HepG2 (cell line): ENCODE results near the gene KCNB1. TPM values are rescaled to one million over a fixed set of nuclear protein-coding genes. Genes with fewer than 3 reads are reported as not detected.

ENCODE experiments used
- ATAC-seq: fragments of 200-7000 bp; cut with Tn5 transposase; 3 replicates; pipeline ENCODE4 v1.9.1; 2020; ENCODE audit warnings: mild to moderate bottlenecking, moderate library complexity
- BruUV-seq: library from RNA; stranded (reverse); fragments of 400-500 nt; replicated peaks from 2 replicates; lab custom pipeline; 2021; lab: Mats Ljungman, UMichigan
- CTCF ChIA-PET: fragments of 300-600 bp; formaldehyde crosslinking; extraction: SDS; loops from one replicate; lab custom pipeline; 2021; ENCODE audit warnings: low total read pairs, inconsistent platforms, low intra/inter-chr PET ratio; lab: Yijun Ruan, JAX
- POLR2A ChIA-PET: fragments of 350-600 bp; sonication (Branson Sonifier 250); formaldehyde crosslinking; loops from one replicate; lab custom pipeline; 2020; ENCODE audit warnings: antibody characterized with exemption, inconsistent platforms; lab: Yijun Ruan, JAX
- DNase-seq: peaks from one replicate; pipeline ENCODE4 v3.0.0-alpha.2; 2015; ENCODE audit warnings: low spot score
- FAIRE-seq: peaks from 3 replicates; lab custom pipeline; 2011; peaks lifted over from hg19 to GRCh38; lab: Jason Lieb, UNC
- H2AFZ ChIP-seq: one replicate; pipeline ENCODE4 v1.6.1; 2011; ENCODE audit warnings: low read length, inconsistent platforms
- H3K27ac ChIP-seq: fragments of 300-600 bp; 3 replicates; pipeline ENCODE4 v1.8.0; 2011; ENCODE audit warnings: mixed run types, mild to moderate bottlenecking, mixed read lengths, low read length, inconsistent platforms; ENCODE audit not compliant: insufficient read depth; ENCODE audit errors: extremely low read length
- H3K27me3 ChIP-seq, 2 experiments: fragments of 200-600 bp in 1 of 2; 2 replicates in 1 of 2; 3 replicates in 1 of 2; pipeline versions ENCODE4 v1.6.0 to v1.8.0; 2011; ENCODE audit warnings: low read length in 2 of 2, mild to moderate bottlenecking in 2 of 2, moderate library complexity in 2 of 2, inconsistent platforms in 1 of 2; ENCODE audit not compliant: insufficient read depth in 2 of 2, control insufficient read depth in 1 of 2
- H3K36me3 ChIP-seq, 2 experiments: fragments of 200-600 bp in 1 of 2; replicated peaks in 1 of 2; 2 replicates in 1 of 2; 3 replicates in 1 of 2; pipeline versions ENCODE4 v1.5.1 to v1.8.0; 2011; ENCODE audit warnings: low read length in 2 of 2, inconsistent platforms in 1 of 2; ENCODE audit not compliant: insufficient read depth in 2 of 2, control insufficient read depth in 1 of 2
- H3K4me1 ChIP-seq: 2 replicates; pipeline ENCODE4 v1.5.1; 2012; ENCODE audit warnings: low read length, inconsistent platforms; ENCODE audit not compliant: insufficient read depth
- H3K4me2 ChIP-seq: 2 replicates; pipeline ENCODE4 v1.6.0; 2011; ENCODE audit warnings: low read depth, low read length, inconsistent platforms
- H3K4me3 ChIP-seq, 3 experiments: fragments of 200-600 bp in 1 of 3; sonication (generic), shearing (Covaris generic) in 1 of 3; replicated peaks in 1 of 3; 2 replicates each; pipeline ENCODE4 v1.5.1; 2011 to 2016; ENCODE audit warnings: low read length in 3 of 3, inconsistent platforms in 2 of 3, low read depth in 2 of 3, mild to moderate bottlenecking in 2 of 3, control low read depth in 1 of 3, mixed read lengths in 1 of 3; ENCODE audit not compliant: insufficient read depth in 1 of 3
- H3K79me2 ChIP-seq: one replicate; pipeline ENCODE4 v1.6.1; 2011; ENCODE audit warnings: low read length, inconsistent platforms; ENCODE audit not compliant: insufficient read depth
- H3K9ac ChIP-seq: 2 replicates; pipeline ENCODE4 v1.6.0; 2011; ENCODE audit warnings: mild to moderate bottlenecking, low read depth, low read length, inconsistent platforms; ENCODE audit not compliant: insufficient read depth
- H3K9me3 ChIP-seq: 2 replicates; pipeline ENCODE4 v1.5.1; 2012; ENCODE audit warnings: mild to moderate bottlenecking, low read length
- H4K20me1 ChIP-seq: 2 replicates; pipeline ENCODE4 v1.6.0; 2011; ENCODE audit warnings: inconsistent platforms, mild to moderate bottlenecking, low read length, moderate library complexity; ENCODE audit not compliant: insufficient read depth
- MAFF ChIP-seq: IDR thresholded peaks from 2 replicates; pipeline ENCODE4 v1.6.1; 2011; ENCODE audit warnings: low read depth, low read length, improper control_type of control experiment
- MAFK ChIP-seq, 2 experiments: IDR thresholded peaks in 1 of 2; conservative IDR thresholded peaks in 1 of 2; 2 replicates each; pipeline ENCODE4 v1.6.1; 2011; ENCODE audit warnings: improper control_type of control experiment in 2 of 2, low read length in 2 of 2
- RBM39 ChIP-seq: fragments of 200-400 bp; formaldehyde crosslinking; IDR thresholded peaks from one replicate; pipeline ENCODE4 v1.6.1; 2018; ENCODE audit warnings: antibody characterized with exemption, mild to moderate bottlenecking, low read depth, low read length; ENCODE audit not compliant: poor library complexity, severe bottlenecking
- ZFP90 ChIP-seq: sonication (generic); formaldehyde crosslinking; IDR thresholded peaks from 2 replicates; pipeline ENCODE4 v1.8.0; 2022; ENCODE audit warnings: missing genetic modification reagents, mild to moderate bottlenecking, inconsistent platforms, borderline replicate concordance
- ZNF230 ChIP-seq: sonication (generic); formaldehyde crosslinking; IDR thresholded peaks from 2 replicates; pipeline ENCODE4 v1.4.0; 2020; ENCODE audit warnings: mild to moderate bottlenecking, missing genetic modification reagents
- WGBS: methylation state at CpG from one replicate; pipeline ENCODE4 v1.1.6; 2017; ENCODE audit warnings: low lambda C conversion rate; 5-methylcytosine and 5-hydroxymethylcytosine counted together
- in situ Hi-C: cut with HindIII; loops from 2 replicates; pipeline ENCODE4 v1.10.0; 2017; ENCODE audit warnings: low pct_unique_long_range_greater_than_20kb; ENCODE audit not compliant: extremely low pct_ligation_motif_present
- intact Hi-C: fragments of 100-400 bp; cut with micrococcal nuclease; formaldehyde crosslinking; loops from one replicate; pipeline ENCODE4 v1.10.0; 2022; ENCODE audit not compliant: unreplicated experiment
- polyA plus RNA-seq, 8 experiments: library from polyadenylated mRNA; depleted of rRNA in 3 of 8; stranded (reverse) in 7 of 8; unstranded in 1 of 8; fragments of >200 nt; fragmentation: Illumina TruSeq in 4 of 8; extraction: Trizol in 4 of 8; gene quantifications; 2 replicates each; pipeline versions ENCODE4 v1.2.1 to v1.2.3, GENCODE V29; 2011 to 2016; ENCODE audit warnings: low read depth in 4 of 8, missing spikeins in 1 of 8, mixed read lengths in 1 of 8; ENCODE audit not compliant: insufficient read depth in 1 of 8
- total RNA-seq, 5 experiments: library from RNA; depleted of rRNA; stranded (reverse); fragments of >200 nt; fragmentation: Illumina TruSeq; extraction: Trizol; gene quantifications; 2 replicates each; pipeline ENCODE4 v1.2.3, GENCODE V29; 2016; ENCODE audit warnings: low read depth in 1 of 5

The KCNB1 gene
- total and polyA plus RNA-seq, 2 of the 13 experiments (the other 11 are each of a cell fraction or from before 2014, with no cell fraction given) = 0.02 TPM; not detected in 1

GRCh38 chr20:49521356-49521755 lies 38.9 kb upstream of the KCNB1 start:
- no peak overlapping the region for H3K4me3 ChIP-seq
- H3K4me1 ChIP-seq = no peaks in the 10 kb centered on the region
- no peaks in the 10 kb centered on the region for H3K9me3 ChIP-seq
- H3K27me3 ChIP-seq = peaks cover 2 to 23% of the 10 kb centered on the region in 2 experiments; a peak in 2 of 5 replicates
- FAIRE-seq = no peak
- H3K36me3 ChIP-seq = no peaks in the 10 kb centered on the region
- no peaks in the 10 kb centered on the region for H3K79me2 ChIP-seq
- H4K20me1 ChIP-seq = no peaks in the 10 kb centered on the region
- DNase-seq = no peak
- no peak overlapping the region for H3K4me2 ChIP-seq
- CTCF ChIA-PET = no interaction called here
- POLR2A ChIA-PET = interaction anchor here (1.0 kb wide), 1 partner anchor 14 kb away, joined by 3 read pairs; no protein-coding TSS in a partner anchor
- in situ Hi-C loops = no loop called here
- intact Hi-C loops = no loop called here
- BruUV-seq = no TSS peak
- WGBS = 20% methylated on average over 4 of the region's 4 CpGs
- H3K9ac ChIP-seq = no peak overlapping the region
- no peak overlapping the region for H3K27ac ChIP-seq
- TF ChIP-seq MAFK (conservative IDR thresholded peaks at IDR 0.05 in 1 of 2, IDR thresholded peaks at IDR 0.05 in 1 of 2; ENCODE audit: low read length in 2 of 2) (peak; percentile 62 to 73), MAFF (peak; percentile 60), ZNF230 (CRISPR knock-in tag) (no peak)
- H2AFZ ChIP-seq = no peak overlapping the region
- ATAC-seq = no peak

- Histone ChIP-seq H3K4me1 (no peaks in the 10 kb centered on the region), H3K36me3 (no peaks in the 10 kb centered on the region), H3K79me2 (no peaks in the 10 kb centered on the region), H3K27me3 (peaks cover 2 to 23% of the 10 kb centered on the region in 2 experiments; a peak in 2 of 5 replicates), H4K20me1 (no peaks in the 10 kb centered on the region), H3K9ac (no peak overlapping the region), H3K4me3 (no peak overlapping the region), H3K9me3 (no peaks in the 10 kb centered on the region), H2AFZ (no peak overlapping the region), H3K27ac (no peak overlapping the region), H3K4me2 (no peak overlapping the region)
- in situ Hi-C loops (no loop called here), intact Hi-C loops (no loop called here)
- BruUV-seq = no TSS peak
- 0 out of 2 replicates have a peak, but pooled peaks have one; percentile 42 for TF ChIP-seq ZFP90 (CRISPR knock-in tag)
- TF ChIP-seq RBM39 = no peak
- ATAC-seq (peak; percentile 72), DNase-seq (no peak), FAIRE-seq (no peak)
- CTCF ChIA-PET = interaction anchor here (1.2 kb wide), 1 partner anchor 186 kb away, joined by 3 read pairs; no protein-coding TSS in a partner anchor
- 26% methylated on average over 5 of the region's 5 CpGs for WGBS
- POLR2A ChIA-PET = no interaction called here
Measured at GRCh38 chr20:49519777-49520359, 37.4 kb upstream of the KCNB1 start.
